Transverse colon (tissue), 4 donors: ENCODE data around the gene CECR2.

Experiments used
- CTCF ChIP-seq, 5 experiments: fragments of 200-600 bp in 3 of 5; fragments of 450-650 bp in 2 of 5; sonication (generic) in 3 of 5; IDR thresholded peaks; 1 replicate in 2 of 5; 2 replicates in 3 of 5; pipeline ENCODE4 v1.5.1; 2016 to 2017; ENCODE audit warnings: antibody characterized with exemption in 5 of 5, inconsistent platforms in 3 of 5, mild to moderate bottlenecking in 2 of 5, moderate library complexity in 1 of 5
- POLR2A ChIP-seq: fragments of 450-650 bp; IDR thresholded peaks from one replicate; pipeline ENCODE4 v1.6.1; 2016; ENCODE audit warnings: antibody characterized with exemption, mild to moderate bottlenecking, moderate library complexity
- POLR2AphosphoS5 ChIP-seq, 3 donors: sonication (generic); formaldehyde crosslinking; IDR thresholded peaks; one replicate each; pipeline ENCODE4 v1.6.1; 2016; ENCODE audit warnings: antibody characterized with exemption in 3 of 3

GRCh38 chr22:17381192-17381913 lies 12.1 kb downstream of the CECR2 start:
- no peak for TF ChIP-seq CTCF (IDR thresholded peaks at IDR 0.05)
- TF ChIP-seq POLR2A = no peak
- no peak for TF ChIP-seq POLR2AphosphoS5 (IDR thresholded peaks at IDR 0.05)
